Activated naive CD4-positive, alpha-beta T cell treated with Interleukin-2 at 50 U/mL for 16 hours (primary cell): ENCODE measurements around the gene VIM.
A peak's percentile ranks its signal among the peaks of the same experiment; 100 is the strongest.
"Not testable (repeated sequence)": the region's sequence is repeated elsewhere in the genome, so short reads cannot be mapped to it uniquely, and the experiment has no call there.

Experiments used
- DNase-seq: peaks from one replicate; pipeline ENCODE4 v3.0.0-alpha.2; 2020

Gene VIM

GRCh38 chr10:17257466-17258321 lies 29.7 kb downstream of the VIM start:
- peak; percentile 44 for DNase-seq

GRCh38 chr10:17262502-17262901 lies 34.5 kb downstream of the VIM start:
- DNase-seq = no peak

DNA sequence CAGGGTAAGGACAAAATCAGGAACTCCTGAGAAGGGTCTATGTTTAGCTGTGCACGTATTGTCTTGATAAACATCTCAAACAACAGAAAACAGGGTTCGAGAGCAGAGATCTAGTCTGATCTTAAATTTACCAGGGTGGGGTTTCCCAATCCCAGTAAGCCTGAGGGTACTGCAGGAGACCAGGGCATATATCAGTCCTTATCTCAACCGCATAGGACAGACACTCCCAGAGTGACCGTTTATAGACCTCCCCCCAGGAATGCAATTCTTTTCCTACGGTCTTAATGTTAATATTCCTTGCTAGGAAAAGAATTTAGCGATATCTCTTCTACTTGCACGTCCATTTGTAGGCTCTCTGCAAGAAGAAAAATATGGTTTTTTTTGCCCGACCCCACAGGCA lies 35.5 kb downstream of the VIM start:
- DNase-seq = no peak

GRCh38 chr10:17265468-17265867 lies 37.4 kb downstream of the VIM start:
- DNase-seq = no peak

- not testable (repeated sequence) for DNase-seq
Observed at GRCh38 chr10:17266549-17266948, 38.5 kb downstream of the VIM start.

DNA sequence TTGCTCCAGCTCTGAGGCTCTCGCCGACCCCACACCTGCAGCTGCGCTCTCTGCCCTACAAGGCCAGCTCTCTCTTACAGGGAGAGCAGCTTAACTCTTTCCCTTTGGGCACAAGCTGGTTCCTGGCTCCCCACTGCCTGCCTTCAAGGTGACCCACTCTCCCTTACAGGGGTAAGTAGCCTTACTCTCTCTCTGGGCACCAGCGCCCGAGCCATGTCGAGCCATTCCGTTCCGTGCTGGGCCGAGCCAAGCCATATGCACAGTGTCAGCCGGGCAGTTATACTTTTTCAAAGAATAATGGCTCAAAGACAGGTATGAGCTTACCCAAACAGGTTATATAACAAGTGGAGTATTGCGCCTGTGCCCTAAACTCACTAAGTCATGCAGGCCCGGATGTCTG lies 44.6 kb downstream of the VIM start:
- DNase-seq = no peak

GRCh38 chr10:17273403-17273802 lies 45.4 kb downstream of the VIM start:
- DNase-seq = no peak

DNA sequence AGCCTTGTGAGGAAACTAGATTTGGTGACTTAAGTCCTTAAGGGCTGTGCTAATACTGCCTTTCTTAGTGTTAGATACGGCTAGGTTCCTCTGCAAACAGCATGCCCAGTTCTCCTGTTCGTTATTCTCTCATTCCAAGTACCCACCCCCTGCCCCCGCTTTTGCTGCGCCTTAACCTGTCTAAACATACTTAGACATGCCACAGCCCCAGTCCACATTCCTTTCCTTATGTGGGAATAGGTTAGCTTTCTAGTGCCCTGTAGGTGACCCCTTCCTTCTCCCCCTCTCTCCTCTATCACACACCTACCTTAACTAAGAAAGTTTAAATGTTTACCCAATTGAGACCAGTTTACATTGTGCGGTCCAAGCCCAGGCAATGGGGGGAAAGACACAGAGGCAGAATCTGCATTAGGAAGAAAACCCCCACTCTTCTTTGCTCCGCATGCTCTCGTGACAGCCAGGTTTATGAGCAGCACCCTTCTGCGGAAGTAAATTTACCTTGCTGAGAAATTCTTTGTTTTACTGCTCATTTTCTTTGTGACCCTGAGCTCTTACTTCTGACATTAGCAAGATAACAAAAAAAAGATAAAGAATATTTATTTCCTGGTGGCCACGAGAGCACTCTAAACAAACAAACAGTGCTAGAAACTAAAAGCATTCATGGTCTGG lies 48.8 kb downstream of the VIM start:
- DNase-seq = no peak

DNA sequence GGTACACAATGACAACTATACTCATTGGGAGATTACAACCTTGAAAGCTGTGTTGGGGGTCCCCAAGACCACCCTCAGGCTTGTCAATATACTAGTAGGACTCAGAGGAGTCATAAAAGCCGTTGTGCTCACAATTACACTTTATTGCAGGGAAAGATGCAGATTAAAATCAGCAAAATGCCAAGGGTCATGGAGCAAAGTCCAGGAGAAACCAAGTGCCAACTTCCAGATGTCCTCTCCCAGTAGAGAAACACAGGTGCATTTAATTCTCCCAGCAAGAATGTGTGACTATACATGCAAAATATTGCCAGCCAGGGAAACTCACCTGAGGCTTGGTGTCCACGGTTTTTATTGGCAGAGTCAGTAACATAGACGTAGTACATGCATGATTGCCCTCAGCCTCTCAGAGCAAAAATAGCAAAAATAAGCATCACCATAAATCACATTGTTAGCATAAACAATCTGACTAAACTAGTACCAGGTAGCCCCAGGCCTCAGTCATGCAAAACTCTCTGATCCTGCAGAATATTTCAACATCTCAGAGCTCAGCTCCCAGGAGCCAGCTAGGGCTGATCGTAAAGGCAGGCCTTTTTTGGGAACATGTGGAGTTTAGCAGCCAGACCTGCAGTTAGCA lies 50.7 kb downstream of the VIM start:
- no peak for DNase-seq

DNA sequence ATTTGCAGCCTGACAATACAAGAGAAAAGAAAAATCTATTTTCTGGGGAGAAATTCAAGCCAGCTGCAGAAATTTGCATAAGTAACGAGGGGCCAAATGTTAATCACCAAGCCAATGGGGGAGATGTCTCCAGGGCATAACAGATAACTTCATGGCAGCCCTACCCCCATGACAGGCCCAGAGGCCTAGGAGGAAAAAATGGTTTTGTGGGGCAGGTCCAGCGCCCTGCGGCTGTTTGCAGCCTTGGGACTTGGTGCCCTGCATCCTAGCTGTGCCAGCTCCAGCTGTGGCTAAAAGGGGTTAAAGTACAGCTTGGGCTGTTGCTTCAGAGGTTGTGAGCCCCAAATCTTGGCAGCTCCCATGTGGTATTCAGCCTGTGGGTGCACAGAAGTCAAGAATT lies 54.3 kb downstream of the VIM start:
- DNase-seq = no peak

GRCh38 chr10:17286562-17287550 lies 58.8 kb downstream of the VIM start:
- no peak for DNase-seq
